SK-N-MC (cell line): ENCODE data around the gene PNLIPRP3.

Experiments
- EZH2 ChIP-seq: fragments of 200-600 bp; sonication (generic); IDR thresholded peaks from one replicate; pipeline ENCODE4 v1.6.1; 2017; ENCODE audit warnings: antibody characterized with exemption
- FOXP2 ChIP-seq: optimal IDR thresholded peaks from 2 replicates; pipeline ENCODE3; 2011; ENCODE audit warnings: mild to moderate bottlenecking, moderate library complexity; ENCODE audit not compliant: insufficient read depth; ENCODE audit errors: extremely low read length, control extremely low read depth
- POLR2AphosphoS5 ChIP-seq: IDR thresholded peaks from 2 replicates; pipeline ENCODE4 v1.6.1; 2012; ENCODE audit warnings: mild to moderate bottlenecking, low read depth, low read length, borderline replicate concordance

DNA sequence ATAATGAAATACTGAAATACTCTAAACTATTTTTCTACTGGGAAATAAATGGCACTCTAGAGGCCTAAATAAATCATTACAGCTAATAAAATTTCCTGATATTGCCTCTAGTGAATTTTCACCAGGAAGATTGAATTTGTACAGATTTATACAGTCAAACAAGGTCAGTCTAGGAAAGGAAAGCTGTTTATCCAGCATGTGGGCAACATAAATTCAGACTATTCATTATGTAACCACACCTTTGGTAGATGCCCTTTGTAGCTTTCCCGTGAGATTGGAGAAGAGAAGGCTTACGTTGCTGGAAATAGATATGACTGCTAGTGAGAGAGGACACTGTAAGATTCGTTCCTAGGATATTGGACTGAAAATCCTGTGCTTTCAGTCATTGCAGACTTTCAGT is 82.9 kb downstream of the PNLIPRP3 start:
- TF ChIP-seq EZH2 (no peak), POLR2AphosphoS5 (no peak), FOXP2 (no peak)
